ENCODE data around the gene EFEMP1. TPM values are rescaled to one million over a fixed set of nuclear protein-coding genes. Genes with fewer than 3 reads are reported as not detected.
"Not testable (repeated sequence)": the region's sequence is repeated elsewhere in the genome, so short reads cannot be mapped to it uniquely, and the experiment has no call there.

EFEMP1 gene
- total RNA-seq, 1 donor from 2014 or later, result 139 TPM

DNA sequence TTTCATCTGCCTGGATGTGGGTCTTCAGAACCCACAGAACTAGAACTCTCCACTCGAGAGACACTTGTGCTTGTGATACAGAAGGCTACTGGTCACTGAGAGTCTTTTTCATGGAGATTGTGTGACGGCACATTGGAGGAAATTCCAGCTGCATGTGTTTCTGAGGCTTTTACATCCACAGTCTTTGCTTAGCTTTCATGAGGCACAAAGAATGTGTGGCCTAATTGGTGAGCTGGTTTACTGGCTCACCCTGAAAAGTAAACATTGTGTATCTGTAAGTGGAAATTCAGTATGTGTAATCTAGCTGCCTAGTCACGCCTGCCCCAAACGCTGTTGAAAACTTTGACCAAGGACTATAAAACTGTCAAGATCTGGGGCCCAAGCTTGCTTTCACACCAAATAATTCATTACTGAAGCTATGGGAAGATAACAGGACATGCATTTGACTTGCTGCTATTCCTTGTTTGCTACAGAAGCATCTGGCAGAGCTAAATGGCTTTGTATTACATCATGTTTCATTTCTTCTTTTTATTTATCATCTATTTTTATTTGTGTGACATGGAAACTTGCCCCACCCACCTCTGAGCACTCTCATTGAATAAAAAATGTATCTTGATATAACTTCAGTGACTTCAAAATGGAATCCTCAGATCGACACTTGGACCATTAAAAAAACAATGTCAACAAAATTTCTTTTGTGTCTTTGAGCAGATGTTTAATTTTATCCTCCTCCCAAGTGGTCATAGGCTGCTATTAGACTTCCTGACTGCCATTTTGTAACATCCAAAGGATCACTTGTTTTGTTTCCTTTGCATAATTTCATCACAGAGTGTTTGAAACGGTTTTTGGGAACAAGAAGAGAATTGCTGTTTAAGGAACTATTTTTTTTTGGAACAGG is 80.2 kb downstream of the EFEMP1 start:
- intact Hi-C loops (cut with DNase I), result no loop called here

GRCh38 chr2:55842046-55842445 is 81.5 kb downstream of the EFEMP1 start:
- DNase-seq (ENCODE audit: low spot score) (no peak), ATAC-seq (no peak)
- intact Hi-C loops (cut with DNase I), result no loop called here

More for the DNA sequence above, 80.2 kb downstream of the EFEMP1 start:
- DNase-seq (ENCODE audit: low spot score) (no peak), ATAC-seq (no peak)

DNA sequence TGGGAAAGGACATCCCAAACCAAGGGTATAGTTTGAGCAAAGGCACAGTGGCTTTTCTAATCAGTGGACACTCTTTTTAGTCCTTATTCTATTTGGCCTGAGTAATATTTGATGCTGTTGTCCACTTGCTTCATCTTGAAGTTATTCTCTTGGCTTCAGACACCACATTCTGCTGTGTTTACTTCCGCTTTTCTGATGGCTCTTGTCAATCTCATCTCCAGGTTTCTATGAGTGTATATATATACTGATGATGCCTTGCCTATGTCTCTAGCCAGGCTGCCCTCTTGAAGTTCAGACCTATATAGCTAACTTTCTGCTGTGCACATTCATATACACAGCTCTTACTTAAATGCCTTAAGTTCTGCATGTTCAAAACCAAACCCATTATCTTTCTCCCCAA is 83.1 kb downstream of the EFEMP1 start:
- ATAC-seq, result no peak

GRCh38 chr2:55839182-55839819 is 84.3 kb downstream of the EFEMP1 start:
- intact Hi-C loops (cut with DNase I), result no loop called here
- ATAC-seq, result no peak
- no peak for DNase-seq (ENCODE audit: low spot score)

More for the DNA sequence above, 83.1 kb downstream of the EFEMP1 start:
- intact Hi-C loops (cut with DNase I), result no loop called here
- DNase-seq (ENCODE audit: low spot score), result no peak

GRCh38 chr2:55838653-55839052 is 84.9 kb downstream of the EFEMP1 start:
- ATAC-seq (no peak), DNase-seq (ENCODE audit: low spot score) (no peak)
- intact Hi-C loops (cut with DNase I), result no loop called here

DNA sequence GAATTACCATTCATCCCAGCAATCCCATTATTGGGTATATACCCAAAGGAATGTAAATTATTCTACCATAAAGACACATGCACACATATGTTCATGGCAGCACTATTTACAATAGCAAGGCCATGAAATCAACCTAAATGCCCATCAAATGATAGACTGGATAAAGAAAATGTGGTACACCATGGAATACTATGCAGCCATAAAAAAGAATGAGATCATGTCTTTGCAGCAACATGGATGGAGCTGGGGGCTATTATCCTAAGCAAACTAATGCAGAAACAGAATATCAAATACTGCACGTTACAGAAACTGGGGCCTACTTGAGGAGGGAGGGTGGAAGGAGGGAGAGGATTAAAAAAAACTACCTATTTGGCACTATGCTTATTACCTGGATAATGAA is 85.5 kb downstream of the EFEMP1 start:
- ATAC-seq; intact Hi-C loops (cut with DNase I): not testable (repeated sequence)

DNA sequence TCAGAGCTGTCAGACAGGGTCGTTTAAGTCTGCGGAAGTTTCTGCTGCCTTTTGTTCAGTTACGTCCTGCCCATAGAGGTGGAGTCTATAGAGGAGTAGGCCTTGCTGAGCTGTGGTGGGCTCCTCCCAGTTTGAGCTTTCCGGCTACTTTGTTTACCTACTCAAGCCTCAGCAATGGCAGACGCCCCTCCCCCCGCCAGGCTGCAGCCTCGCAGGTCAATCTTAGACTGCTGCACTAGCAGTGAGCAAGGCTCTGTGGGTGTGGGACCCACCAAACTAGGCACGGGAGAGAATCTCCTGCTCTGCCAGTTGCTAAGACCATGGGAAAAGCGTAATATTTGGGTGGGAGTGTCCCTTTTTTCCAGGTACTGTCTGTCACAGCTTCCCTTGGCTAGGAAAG is 86.5 kb downstream of the EFEMP1 start:
- ATAC-seq, result no peak
- no peak for DNase-seq (ENCODE audit: low spot score)
- intact Hi-C loops (cut with DNase I), result no loop called here

More for the DNA sequence above, 85.5 kb downstream of the EFEMP1 start:
- not testable (repeated sequence) for DNase-seq (ENCODE audit: low spot score)

DNA sequence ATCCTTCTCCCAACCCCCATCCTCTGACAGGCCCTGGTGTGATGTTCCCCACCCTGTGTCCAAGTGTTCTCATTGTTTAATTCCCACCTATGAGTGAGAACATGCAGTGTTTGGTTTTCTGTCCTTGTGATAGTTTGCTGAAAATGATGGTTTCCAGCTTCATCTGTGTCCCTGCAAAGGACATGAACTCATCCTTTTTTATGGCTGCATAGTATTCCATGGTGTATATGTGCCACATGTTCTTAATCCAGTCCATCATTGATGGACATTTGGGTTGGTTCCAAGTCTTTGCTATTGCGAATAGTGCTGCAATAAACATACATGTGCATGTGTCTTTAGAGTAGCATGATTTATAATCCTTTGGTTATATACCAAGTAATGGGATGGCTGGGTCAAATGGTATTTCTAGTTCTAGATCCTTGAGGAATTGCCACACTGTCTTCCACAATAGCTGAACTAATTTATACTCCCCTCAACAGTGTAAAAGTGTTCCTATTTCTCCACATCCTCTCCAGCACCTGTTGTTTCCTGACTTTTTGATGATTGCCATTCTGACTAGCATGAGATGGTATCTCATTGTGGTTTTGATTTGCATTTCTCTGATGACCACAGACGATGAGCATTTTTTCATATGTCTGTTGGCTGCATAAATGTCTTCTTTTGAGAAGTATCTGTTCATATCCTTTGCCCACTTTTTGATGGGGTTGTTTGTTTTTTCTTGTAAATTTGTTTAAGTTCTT is 91.7 kb downstream of the EFEMP1 start:
- DNase-seq (ENCODE audit: low spot score); ATAC-seq; intact Hi-C loops (cut with DNase I): not testable (repeated sequence)

DNA sequence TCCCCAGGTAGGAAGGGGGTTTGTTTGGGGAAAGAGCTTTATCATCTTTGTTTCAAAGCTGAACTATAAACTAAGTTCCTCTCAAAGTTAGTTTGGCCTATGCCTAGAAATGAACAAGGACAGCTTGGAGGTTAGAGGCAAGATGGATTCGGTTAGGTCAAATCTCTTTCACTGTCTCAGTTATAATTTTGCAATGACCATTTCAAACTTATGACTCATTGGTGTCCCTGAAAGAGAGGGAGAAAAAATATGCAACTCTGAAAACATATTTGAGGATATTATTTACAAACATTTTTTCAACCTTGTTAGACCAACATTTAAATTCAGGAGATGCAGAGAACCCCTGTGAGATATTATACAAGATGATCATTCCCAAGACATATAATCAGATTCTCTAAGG is 95.7 kb downstream of the EFEMP1 start:
- ATAC-seq (no peak), DNase-seq (ENCODE audit: low spot score) (no peak)
- intact Hi-C loops (cut with DNase I), result no loop called here

DNA sequence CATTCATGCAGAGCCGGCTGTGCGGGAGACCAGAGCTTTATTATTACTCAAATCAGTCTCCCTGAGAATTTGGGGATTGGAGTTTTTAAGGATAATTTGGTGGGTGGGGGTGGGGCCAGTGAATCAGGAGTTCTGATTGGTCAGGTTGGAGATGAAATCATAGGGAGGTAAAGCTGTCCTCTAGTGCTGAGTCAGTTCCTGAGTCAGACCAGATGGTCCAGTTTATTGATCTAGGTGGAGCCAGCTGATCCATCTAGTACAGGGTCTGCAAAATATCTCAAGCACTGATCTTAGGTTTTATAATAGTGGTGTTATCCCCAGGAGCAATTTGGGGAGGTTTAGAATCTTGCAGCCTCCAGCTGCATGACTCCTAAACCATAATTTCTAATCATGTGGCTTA is 96.2 kb downstream of the EFEMP1 start:
- ATAC-seq; DNase-seq (ENCODE audit: low spot score); intact Hi-C loops (cut with DNase I): not testable (repeated sequence)

DNA sequence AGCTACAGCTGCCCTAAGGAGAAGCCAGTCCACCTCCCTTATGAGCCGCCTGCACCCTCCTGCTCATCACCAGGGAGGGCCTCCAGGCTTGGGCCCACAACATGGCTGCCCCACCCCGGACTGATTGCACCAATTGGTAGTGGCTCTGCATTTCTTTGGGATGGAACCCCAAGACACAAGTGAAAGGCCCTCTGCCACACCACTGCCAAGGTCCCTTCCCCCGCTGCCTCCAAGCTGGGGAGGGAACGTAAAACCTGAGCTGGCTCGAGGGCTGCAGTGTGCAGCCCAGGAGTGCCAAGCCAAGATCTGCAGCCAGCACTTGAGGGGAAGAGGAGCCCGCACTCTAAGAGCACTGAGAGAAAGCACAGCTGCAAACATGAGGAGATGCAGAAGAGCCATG is 97.3 kb downstream of the EFEMP1 start:
- intact Hi-C loops (cut with DNase I), result no loop called here
- DNase-seq (ENCODE audit: low spot score) (no peak), ATAC-seq (no peak)

DNA sequence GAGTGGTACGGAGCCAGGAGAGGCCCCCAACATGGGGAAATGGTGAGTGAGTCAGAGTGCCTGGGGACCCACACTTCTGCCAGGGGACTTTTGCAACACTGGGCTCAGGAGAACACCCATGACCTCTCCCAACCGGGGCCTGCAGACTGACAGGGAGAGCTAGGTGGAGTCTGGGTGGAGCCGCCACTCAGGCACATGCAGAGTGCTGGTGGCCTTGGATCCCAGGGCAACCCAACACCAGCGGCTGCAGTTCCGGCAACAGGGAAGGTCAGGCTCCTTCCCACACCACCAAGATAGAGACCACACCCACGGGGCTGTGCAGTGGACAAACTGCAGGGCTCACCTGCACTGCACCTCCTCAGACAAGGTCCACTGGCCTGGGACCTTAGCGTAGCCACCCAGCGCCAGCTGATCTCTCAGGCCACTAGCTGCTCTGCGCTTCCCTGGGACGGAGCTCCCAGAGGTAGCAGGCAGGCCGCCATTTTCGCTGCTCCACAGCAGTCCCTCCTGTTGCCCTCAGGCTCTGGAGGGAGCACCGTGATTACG is 99.0 kb downstream of the EFEMP1 start:
- intact Hi-C loops (cut with DNase I), result no loop called here
- peak; percentile 15 for ATAC-seq
- DNase-seq (ENCODE audit: low spot score), result no peak

Other genes with a start within 250 kb of the EFEMP1 start
- 21.9 TPM for gene PNPT1, start 229.9 kb downstream of the EFEMP1 start, total RNA-seq

All from sciatic nerve (tissue), 2 donors.